Measurements from ENCODE around the gene HSD17B1.

The HSD17B1 gene

GRCh38 chr17:42568341-42569111, 15.8 kb downstream of the HSD17B1 start:
- DNase-seq: no peak

DNA sequence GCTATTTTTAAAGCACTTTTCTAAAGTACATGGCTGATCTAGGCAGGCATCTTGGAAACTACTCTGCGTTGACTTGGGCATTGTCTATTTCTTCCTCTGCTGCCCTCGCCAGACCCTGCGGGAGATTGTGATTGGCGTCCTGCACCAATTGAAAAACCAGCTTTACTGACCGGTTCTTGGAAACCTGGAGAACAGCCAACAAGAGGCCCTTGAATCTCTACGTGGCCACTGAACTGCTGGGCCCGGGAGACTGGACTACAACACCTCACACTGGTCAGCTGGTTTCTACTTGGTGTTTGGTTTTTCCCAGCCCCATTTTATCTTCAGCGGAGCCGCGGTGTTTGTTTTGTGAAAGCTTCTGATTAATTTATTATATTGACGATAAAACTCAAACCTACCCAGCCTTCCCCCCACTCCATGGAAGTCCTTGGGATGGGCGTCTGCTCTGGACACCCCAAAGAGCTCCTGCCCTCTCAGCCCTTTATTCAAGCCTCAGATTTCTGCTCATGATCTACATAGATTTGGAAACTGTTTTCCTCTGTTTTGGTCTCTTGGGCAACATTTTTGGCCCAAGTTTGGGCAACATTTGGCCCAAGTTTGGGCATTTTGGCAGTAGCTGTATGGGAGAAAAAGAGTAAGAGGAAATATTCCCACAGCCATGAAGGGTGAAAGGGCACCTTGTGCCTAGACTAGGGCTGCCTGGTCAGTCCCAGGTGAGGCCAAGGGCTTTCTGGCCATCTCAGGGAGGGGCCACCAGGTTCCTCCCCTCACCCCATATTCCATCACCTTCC, 18.9 kb downstream of the HSD17B1 start:
- DNase-seq: no peak

DNA sequence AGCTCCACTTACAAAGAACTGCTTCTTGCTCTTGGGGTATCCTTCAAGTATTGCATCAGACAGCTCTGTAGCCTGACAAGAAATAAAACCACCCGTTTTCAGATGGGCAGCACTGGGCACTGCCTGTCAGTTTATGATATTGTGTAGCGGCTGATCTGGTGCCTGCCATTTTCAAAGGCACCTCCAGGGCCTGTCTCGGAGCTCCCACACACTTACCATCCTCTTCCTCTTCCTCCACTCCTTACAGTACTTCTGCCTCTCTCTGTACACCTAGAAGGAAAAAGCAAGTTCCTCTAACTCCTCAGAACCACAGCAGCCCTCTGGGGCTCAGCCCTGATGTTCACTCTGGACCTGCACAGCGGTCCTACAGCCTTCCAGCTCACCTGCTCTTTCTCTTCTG, 20.4 kb downstream of the HSD17B1 start:
- DNase-seq: no peak

DNA sequence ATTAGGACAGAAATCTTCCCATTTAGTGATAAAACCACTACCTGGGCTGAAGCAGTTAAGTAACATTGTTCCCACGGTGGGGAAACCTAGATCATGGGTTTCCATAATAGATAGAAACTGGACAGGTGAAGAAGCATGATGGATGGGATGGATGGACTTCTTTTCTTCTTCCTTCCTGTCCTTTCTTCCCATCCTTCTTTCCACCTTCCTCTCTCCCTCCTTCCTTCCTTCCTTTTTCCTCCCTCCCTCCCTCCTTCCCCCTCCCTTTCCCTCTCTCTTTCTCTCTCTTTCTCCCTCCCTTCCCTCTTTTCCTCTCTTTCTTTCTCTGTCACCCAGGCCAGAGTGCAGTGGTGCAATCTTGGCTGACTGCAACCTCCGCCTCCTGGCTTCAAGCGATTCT, 21.7 kb downstream of the HSD17B1 start:
- DNase-seq: no peak

GRCh38 chr17:42577140-42577531, 24.4 kb downstream of the HSD17B1 start:
- DNase-seq: no peak

DNA sequence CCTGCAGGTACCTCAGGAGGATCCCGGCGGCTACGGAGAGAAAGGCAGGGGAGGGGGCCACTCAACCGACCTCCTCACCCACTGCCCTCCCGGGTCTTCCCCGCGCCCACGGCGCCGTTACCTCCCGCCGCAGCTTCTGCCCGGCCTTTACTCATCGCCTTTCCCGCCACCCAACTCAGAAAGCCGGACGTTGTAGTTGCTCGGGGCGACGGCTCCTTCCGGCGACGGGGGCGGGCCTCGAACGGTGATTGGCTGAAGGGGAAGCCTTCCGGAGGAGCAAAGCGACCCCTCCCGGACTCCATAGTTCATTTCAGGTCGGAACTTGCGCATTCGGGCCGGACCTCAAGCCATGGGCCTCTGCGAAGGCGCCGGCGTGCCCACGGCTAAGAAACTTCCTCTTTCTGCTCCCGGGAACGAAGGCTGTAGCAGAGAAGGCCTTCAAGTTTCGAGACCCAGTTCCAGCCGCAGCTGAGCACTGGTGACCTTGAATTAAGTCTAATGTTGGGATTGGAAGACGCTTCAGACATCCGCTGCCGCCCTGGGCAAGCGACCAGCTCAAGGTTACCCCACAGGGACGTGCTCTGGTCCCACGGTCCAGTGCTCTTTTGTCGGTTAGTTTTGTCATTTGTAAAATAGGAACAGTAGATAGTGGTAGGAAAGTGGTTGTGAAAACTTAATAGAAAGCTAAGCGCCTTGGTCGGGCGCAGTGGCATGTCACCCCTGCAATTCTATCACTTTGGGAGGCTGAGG, 25.0 kb downstream of the HSD17B1 start, which contains the start of gene PSMC3IP:
TSS of gene PSMC3IP (minus strand) at position 198 of the 750 bp plus-strand sequence. CDS start at position 155, 43 bp downstream.
- peak; percentile 86 to 92 for DNase-seq

GRCh38 chr17:42578282-42578869, 25.7 kb downstream of the HSD17B1 start:
- peak; percentile 65 to 77 for DNase-seq

DNA sequence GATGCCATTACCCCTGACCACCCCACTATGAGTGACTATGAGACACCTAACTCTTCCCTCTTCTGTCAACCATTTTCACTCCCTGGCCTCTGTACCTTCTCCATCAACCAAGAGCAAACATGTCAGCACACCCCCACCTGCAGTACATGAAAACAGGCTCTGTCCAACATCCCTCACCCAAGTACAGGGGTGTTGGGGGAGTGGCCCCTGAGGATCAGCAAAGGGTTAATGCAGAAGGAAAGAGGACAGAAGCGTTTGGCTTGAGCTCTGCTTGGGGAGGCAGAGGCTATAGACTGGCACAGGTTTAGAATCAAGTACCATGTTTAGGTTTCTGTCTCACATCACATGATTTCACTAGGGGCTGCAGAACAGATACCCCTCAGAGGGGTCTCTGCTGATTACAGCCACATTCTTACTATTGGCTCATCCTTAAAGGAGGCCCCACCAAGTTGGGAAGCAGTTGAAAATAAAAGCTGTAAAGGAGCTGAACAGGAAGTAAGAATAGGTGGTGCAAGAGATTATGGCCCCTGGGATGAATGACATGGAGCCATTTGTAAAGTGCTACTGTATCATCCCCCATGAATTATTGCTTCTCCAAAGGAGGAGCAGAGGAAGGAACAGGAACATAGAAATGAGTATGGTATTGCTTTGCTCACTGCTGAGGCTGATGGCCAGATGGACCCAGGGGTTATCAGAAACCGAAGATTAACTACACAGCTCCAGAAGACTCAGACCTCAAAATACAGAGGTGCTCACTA, 27.2 kb downstream of the HSD17B1 start:
- no peak for DNase-seq

DNA sequence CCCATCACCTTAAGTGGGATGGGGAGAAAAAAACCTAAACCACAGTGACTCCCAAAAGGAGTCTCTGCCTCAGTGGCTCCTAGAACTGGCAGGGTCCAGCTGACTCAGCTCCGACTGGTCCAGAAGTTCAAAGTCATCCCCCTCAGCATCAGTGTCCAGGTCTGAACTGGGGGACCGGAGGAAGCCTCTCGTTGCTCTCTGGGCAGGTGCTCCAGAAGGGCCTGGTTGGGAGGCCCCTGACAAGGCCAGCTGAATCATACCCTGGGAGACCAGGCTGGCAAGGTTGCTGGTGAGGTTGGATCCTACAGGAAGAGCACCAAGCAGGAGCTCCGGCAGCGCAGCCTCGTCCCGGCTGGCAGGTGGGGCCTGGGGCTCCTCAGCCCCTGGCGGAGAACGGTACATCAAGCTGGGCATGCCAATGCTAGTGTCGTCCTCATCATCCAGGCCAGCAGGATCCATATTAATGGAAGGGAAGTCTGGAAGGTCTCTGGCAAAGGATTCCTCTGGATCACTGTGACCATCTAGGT, 29.1 kb downstream of the HSD17B1 start:
- DNase-seq: no peak

GRCh38 chr17:42584880-42585279, 32.2 kb downstream of the HSD17B1 start:
- no peak for DNase-seq

- DNase-seq: no peak
These were observed 32.6 kb downstream of the HSD17B1 start for GRCh38 chr17:42585353-42585752.

DNA sequence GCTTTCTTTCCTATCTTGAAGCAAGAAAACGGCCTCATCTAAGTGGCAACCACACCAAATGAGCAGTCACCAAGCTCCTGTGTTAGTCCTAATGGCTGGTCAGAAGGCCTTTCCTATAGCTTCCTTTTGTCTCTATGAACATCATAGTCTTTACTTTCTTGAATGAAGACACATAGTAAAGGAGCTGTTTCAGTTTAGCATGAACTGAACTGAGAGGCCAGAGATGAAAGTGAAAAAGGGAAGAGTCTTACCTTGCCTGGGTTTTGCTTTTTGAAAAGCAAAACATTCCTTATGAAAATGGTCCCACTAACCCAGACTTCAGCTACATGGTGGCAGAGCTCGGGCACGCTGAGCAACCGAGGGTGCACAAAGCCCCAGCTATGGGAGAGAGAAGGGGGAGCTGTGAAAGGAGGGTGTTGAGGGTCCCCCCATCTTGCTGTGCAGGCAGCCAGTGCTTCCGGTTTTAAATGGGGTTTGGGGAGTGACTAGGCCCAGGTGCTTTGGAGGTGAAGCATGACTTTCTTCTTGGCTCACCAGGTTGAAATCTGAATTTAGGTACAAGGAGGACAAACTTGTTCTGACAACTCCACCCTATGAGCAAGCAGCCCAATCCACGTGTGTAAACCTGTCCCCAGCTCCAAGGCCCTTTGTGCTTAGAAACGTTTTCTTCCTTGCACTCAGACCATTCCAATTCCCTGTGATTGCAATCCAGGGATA, 33.9 kb downstream of the HSD17B1 start:
- no peak for DNase-seq

DNA sequence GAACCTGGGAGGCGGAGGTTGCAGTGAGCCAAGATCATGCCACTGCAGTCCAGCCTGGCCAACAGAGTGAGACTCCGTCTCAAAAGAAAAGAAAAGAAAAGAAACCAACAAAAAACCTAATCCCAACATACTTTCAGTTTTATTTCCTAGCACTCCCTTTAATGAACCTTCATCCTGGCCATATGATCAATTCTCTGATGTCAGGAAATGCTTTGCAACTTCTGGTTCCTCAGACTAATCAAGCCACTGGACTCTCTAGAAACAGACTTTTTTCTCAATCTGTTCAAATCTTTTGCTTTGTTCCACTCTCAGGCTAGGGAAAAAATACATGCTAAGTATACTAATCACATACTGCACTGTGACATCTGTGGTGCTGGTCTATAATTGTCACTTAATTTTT, 38.2 kb downstream of the HSD17B1 start:
- no peak for DNase-seq

GRCh38 chr17:42591411-42591810, 38.7 kb downstream of the HSD17B1 start:
- DNase-seq: no peak

DNA sequence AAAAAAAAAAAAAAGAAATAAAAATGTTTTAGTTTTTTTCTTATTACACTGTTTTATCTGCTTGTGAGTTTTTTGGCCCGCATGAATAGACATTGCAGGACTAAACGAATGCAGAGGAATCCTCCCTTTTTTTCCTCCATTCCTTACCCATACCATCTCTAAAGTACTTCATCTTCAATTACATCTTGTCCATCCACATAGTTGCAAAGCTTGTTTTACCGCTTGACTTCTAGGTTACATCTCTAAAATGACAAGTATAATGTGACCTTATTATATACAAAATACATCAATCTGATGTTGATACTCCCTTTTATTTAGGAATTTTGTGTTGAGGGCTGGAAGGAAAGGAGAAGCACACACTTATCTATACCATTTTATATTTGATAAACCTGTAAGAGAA, 43.7 kb downstream of the HSD17B1 start:
- no peak for DNase-seq

DNA sequence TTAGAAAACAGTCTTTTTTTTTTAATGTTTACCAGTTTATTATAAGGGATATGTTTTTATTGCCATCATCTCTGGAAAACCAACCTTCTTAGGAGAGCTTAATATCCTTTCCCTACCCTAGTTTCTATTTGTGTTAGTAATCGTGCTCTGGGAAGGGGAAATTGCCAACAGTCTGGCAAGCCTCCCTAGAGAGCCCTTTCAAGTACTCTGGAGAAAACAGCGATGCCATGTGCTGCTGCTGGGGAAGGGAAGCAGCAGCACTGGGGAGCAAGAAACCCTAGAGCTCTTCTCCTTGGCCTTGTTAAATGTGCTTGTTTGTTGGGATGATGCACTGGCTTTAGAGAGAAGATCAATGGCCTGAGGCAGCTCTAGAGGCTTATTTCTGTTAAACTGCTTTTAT, 46.2 kb downstream of the HSD17B1 start:
- DNase-seq: no peak

DNA sequence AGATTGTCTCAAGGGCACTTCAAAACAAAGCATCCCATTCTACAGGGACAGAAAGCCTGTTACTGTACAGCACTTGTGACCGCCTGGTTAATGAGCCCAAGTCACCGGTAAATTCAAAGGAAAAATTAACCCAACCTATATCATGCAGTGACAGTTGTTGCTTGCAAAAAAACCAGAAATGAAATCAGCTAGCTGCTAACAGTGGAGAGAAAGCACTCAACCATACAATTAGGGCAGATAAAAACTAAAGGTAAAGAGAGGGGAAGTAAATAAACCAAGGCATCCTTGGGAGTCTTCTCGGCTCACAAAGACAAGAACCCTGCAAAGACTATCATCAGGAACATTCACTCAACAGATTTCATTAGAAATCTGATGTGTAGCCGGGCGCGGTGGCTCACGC, 50.6 kb downstream of the HSD17B1 start:
- DNase-seq: no peak
